Activated naive CD4-positive, alpha-beta T cell treated with anti-CD3 and anti-CD28 coated beads, Interleukin-2, amount 50 U/mL, for 72 hours (primary cell): ENCODE measurements around the gene VRK3. TPM values are rescaled to one million over a fixed set of nuclear protein-coding genes. Genes with fewer than 3 reads are reported as not detected.

Experiments
- ATAC-seq, 2 donors: fragments of 150-1000 bp; cut with Tn5 transposase; 2 replicates each; pipeline ENCODE4 v1.10.0; 2021; ENCODE audit warnings: mild to moderate bottlenecking in 2 of 2, moderate library complexity in 2 of 2
- DNase-seq, 2 donors: peaks; one replicate each; pipeline ENCODE4 v3.0.0; 2021 to 2022; ENCODE audit warnings: low spot score in 2 of 2
- H3K27ac Mint-ChIP-seq, 2 donors: one replicate each; pipeline ENCODE4 v1.8.0; 2022; ENCODE audit warnings: mild to moderate bottlenecking in 2 of 2, mixed read lengths in 2 of 2
- H3K36me3 Mint-ChIP-seq, 2 donors: one replicate each; pipeline ENCODE4 v1.8.0; 2022; ENCODE audit warnings: mixed read lengths in 2 of 2
- H3K9me3 Mint-ChIP-seq, 2 donors: one replicate each; pipeline ENCODE4 v1.8.0; 2022; ENCODE audit warnings: mixed read lengths in 2 of 2
- total RNA-seq, 2 donors: library from RNA; stranded (reverse); gene quantifications; one replicate each; pipeline ENCODE4 v1.2.3, GENCODE V29; 2022

Gene VRK3
- total RNA-seq, 2 donors from 2014 or later = 54.0 to 60.0 TPM

DNA sequence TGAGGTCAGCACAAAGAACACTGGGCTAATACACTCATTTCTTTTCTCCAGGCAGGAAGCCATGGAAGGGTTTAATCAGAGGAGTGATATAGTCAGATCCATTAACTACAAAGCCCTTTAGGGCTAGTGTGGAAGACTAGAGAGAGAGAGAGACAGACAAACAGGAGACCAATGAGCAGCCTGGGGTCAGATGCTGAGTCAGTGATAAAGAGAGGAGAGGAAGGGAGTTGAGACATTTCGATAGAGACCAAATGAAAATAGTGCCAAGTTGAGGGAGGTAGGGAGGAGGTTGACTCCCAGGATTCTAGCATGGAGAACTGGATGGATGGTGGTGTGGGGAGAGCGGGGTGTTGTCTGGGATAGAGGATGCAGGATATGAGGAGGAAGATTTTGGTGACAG, 18.8 kb upstream of the VRK3 start:
- ATAC-seq (no peak), DNase-seq (no peak)
- peaks cover 75 to 98% of the 10 kb centered on the region in 2 donors for H3K36me3 Mint-ChIP-seq
- peak overlapping the region in 1 of 2 donors; percentile 26 for H3K27ac Mint-ChIP-seq
- H3K9me3 Mint-ChIP-seq = peaks cover 25 to 36% of the 10 kb centered on the region in 2 donors

DNA sequence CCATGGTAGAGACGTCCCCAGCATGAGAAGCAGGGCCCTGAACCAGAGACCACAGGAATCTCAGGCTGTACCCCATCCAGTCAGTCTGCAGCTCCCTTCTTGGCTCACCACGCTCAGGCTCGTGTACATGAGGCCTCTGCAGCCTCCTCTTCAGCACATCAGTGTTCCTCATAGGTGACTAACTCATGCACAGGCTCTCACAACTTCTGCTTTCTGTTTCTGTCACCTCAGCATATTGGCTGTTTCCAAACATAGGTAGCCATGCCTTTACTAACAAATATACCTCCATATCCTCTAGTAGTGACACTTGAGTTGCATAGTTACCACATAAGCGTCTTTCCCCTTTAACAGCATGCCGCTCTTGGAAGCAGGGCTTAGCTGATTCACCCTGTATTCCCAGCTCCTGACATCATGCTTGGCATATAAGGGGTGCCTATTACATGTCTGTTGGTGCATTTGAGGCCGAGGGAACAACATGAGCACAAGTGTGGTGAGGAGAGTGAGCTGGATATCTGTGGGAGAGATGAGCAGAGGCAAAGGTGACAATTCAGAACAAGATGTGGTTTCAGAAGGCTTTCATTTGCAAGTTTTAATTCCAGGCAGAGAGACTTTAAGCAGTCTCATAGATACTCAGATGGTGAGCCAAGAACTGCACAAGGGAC, 17.3 kb upstream of the VRK3 start:
- Mint-ChIP-seq H3K27ac (no peak overlapping the region), H3K36me3 (peaks cover 70 to 83% of the 10 kb centered on the region in 2 donors), H3K9me3 (peaks cover 25 to 32% of the 10 kb centered on the region in 2 donors)
- no peak for ATAC-seq
- no peak for DNase-seq

DNA sequence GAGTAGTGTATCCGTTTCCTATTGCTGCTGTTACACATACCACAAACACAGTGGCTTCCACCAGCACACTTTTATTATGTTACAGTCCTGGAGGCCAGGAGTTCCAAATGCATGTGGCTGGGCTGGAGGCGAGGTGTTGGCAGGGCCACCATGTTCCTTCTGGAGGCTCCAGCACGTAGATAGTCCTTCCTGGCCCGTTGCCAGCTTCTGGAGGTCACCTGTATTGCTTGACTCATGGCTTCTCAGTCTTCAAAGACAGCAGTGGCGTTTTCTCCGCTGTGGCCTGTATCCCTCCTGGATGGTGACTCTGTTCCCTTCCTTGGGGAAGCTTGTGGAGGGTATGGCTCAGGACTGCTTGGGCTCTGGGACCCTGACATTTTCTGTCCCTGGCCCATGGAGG, 15.8 kb upstream of the VRK3 start:
- peaks cover 58 to 68% of the 10 kb centered on the region in 2 donors for H3K36me3 Mint-ChIP-seq
- no peak for ATAC-seq
- H3K9me3 Mint-ChIP-seq = peaks cover 25 to 29% of the 10 kb centered on the region in 2 donors
- H3K27ac Mint-ChIP-seq = no peak overlapping the region
- no peak for DNase-seq

DNA sequence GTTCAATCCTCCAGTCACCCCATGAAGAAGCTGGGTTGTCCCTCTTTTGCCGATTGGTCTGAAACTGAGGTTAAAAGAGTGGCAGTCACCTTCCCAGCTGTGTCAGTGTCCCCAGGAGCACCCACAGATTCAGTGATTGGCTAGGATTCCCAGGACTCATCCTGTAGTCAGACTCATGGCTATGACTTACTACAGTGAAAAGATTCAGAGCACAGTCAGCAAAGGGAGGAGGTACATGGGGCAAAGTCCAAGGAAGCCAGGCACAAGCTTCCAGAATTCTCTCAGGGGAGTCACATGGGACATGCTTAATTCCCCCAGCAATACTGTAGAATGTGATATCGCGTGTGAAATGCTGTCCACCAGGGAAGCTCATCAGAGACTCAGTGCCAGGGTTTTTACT, 14.8 kb upstream of the VRK3 start:
- DNase-seq (no peak), ATAC-seq (no peak)
- Mint-ChIP-seq H3K27ac (peak overlapping the region in 1 of 2 donors; percentile 66), H3K9me3 (peaks cover 20 to 21% of the 10 kb centered on the region in 2 donors), H3K36me3 (peaks cover 48 to 67% of the 10 kb centered on the region in 2 donors)

DNA sequence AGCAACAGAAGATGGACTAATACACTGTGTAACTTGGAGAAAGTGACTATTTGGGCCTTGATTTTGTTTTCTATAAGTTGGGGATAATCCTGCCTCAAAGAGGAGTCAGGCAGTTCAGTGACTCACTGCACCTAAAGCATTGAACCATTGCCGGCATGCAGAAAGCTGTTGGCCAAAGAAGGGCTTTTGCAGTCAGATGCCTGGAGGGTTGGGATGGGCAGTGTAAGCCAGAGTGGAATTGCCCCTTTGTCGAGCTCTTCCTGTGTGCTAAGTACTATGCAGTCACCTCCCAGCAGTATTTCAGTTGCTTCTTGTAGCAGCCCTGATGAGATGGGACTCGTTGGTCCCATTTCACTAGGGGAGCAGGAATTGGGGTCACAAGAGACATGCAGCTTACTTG, 11.7 kb upstream of the VRK3 start:
- H3K9me3 Mint-ChIP-seq = no peaks in the 10 kb centered on the region
- peaks cover 35 to 65% of the 10 kb centered on the region in 2 donors for H3K36me3 Mint-ChIP-seq
- no peak overlapping the region for H3K27ac Mint-ChIP-seq
- DNase-seq = no peak
- no peak for ATAC-seq

DNA sequence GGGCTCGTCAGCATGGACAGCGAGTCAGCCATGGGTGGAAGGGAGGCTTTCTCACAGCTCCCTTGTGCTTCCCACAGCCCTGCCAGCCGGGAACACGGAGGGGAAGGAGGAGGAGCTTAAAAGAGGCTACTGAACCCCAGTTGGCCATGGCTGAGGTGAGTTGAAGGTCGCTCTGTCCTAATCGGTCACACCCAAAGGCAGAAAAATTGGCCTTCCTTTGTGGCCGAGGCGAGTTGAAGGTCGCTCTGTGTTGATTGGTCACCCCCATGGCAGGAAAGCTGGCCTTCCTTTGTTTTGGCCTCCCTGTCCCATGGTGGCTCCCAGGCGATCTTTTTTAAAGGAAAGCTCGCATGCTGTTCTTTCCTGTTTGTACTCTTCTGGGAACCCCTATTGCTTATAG, 5.8 kb upstream of the VRK3 start:
- ATAC-seq = no peak
- no peak for DNase-seq
- H3K27ac Mint-ChIP-seq = no peak overlapping the region
- peaks cover 31 to 63% of the 10 kb centered on the region in 2 donors for H3K36me3 Mint-ChIP-seq
- peaks cover 0 to 1% of the 10 kb centered on the region in 2 donors for H3K9me3 Mint-ChIP-seq

DNA sequence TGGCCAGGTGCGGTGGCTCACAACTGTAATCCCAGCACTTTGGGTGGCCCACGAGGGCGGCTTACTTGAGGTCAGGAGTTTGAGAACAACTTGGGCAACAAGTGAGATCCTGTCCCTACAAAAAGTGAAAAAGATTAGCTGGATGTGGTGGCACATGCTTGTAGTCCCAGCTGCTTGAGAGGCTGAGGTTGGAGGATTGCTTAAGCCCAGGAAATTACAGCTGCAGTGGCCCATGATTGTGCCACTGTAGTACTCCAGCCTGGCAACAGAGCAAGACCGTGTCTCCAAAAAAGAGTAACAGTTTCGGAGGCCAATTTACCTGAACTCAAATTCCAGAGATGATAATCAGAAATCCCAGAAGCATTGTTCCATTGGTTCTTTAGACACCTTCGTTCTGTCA, 5.1 kb upstream of the VRK3 start:
- Mint-ChIP-seq H3K36me3 (peaks cover 37 to 59% of the 10 kb centered on the region in 2 donors), H3K9me3 (peaks cover 0 to 4% of the 10 kb centered on the region in 2 donors), H3K27ac (no peak overlapping the region)
- ATAC-seq (no peak), DNase-seq (no peak)

DNA sequence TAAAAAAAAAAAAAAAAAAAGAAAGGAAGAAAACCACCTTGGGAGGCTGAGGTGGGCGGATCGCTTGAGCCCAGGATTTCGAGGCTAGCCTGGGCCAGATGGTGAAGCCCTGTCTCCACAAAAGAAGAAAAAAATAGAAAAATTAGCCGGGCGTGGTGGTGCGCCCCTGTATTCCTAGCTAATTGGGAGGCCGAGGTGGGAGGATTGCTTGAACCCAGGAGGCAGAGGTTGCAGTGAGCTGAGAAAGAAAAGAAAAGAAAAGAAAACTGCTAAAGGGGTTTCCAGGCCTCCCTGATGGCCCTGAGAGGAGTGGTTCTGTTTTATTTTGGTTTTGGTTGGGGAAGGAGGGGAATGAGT, 1.4 kb upstream of the VRK3 start:
- ATAC-seq = no peak
- H3K36me3 Mint-ChIP-seq = peaks cover 24 to 25% of the 10 kb centered on the region in 2 donors
- peak overlapping the region; percentile 99 for H3K27ac Mint-ChIP-seq
- peaks cover 0 to 4% of the 10 kb centered on the region in 2 donors for H3K9me3 Mint-ChIP-seq
- no peak for DNase-seq

DNA sequence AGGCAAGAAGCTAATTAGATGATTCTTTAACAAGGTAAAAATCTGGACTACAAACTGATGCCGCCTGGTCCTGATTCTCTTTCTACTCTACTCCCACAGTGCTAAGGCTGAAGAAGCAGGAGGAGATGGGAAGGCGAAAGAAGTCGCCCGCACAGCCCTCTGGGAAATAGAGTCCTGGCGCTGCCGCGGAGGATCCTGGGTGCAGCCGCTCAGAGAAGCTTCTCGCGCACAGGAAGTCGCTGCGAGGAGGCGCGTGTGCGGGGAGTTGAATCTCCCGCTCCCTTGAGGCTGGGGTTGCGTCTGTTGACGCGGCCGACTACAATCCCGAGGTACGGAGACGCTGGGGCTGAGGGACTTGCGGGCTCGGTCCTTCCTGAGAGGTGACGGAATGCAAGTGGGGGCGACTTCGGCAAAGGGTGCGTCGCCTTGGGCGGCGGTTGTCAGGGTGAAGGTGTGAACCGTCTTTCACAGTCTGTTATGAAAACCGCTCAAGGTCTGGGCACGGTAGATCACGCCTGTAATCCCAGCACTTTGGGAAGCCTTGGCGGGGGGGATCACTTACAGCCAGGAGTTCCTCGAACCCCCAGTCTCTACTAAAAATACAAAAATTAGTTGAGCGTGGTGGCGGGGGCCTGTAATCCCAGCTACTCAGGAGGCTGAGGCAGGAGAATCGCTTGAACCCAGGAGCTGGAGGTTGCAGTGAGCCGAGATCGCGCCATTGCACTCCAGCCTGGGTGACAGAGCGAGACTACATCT, 800 bp upstream of the VRK3 start, which contains the start of gene ZNF473:
ZNF473 (plus strand) TSS at position 212 of the 756 bp plus-strand sequence. CDS start 5,078 bp downstream, outside the sequence.
- peak; percentile 73 to 84 for ATAC-seq

DNA sequence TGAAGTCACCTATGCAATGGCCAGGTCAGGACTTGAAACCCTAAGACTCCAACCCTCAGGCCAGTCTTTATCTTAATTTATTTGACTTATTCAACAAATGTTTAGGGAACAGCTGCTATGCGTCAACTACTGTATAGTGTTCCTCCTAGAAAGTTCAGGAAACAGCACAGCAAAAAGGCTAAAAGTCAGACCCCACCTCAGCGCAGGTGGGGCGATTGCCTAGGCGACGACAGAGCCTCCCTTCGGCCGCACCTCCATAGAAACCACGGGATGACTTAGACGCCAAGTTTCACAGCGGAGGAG, 502 bp downstream of the VRK3 start:
- Mint-ChIP-seq H3K36me3 (peaks cover 20 to 24% of the 10 kb centered on the region in 2 donors), H3K27ac (peak overlapping the region; percentile 99), H3K9me3 (peaks cover 0 to 4% of the 10 kb centered on the region in 2 donors)
- ATAC-seq (no peak), DNase-seq (no peak)

More for the DNA sequence above, 800 bp upstream of the VRK3 start, which contains the start of gene ZNF473:
- Mint-ChIP-seq H3K9me3 (peaks cover 0 to 4% of the 10 kb centered on the region in 2 donors), H3K27ac (peak within 1 kb of the TSS; percentile 99), H3K36me3 (peaks cover 20 to 24% of the 10 kb centered on the region in 2 donors)
- peak; percentile 83 to 90 for DNase-seq

DNA sequence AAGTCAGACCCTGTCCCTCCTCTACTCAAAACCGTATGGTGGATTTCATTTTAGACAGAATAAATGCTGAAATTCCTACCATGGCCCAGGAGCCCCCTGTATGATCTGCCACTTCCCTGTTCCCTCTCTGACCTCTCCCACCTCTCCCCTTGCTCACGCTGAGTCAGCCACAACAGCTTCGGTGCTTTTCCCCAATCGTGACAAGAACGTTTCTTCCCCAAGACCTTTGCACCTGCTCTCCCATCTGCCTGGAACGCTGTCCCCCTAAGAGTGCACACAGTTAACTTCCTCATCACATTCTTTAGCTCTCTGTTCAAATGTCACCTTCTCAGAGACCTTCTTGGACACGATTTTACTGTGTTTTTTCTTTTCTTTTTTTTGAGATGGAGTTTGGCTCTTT, 2.3 kb downstream of the VRK3 start:
- DNase-seq (no peak), ATAC-seq (no peak)
- H3K36me3 Mint-ChIP-seq = peaks cover 20 to 24% of the 10 kb centered on the region in 2 donors
- peaks cover 0 to 4% of the 10 kb centered on the region in 2 donors for H3K9me3 Mint-ChIP-seq
- H3K27ac Mint-ChIP-seq = peak overlapping the region in 1 of 2 donors; percentile 99

DNA sequence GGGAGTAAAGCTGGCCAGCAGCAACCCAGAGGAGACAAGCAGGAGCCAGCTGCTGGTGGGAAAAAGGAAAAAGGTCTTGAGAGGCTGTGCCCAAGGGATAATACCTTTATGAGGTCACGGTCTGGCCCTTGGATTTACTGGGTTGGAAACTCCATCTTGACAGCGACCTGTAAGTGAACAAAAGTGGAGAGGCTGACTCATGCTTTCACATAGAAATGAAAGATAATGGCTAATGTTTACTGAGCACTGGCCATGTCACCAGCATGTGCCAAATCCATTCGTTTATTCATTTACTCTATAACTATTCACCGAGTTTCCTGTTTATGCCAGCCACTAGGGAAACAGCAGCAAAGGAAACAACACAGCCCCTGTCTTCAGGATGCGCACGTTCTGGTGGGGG, 4.7 kb downstream of the VRK3 start:
- Mint-ChIP-seq H3K36me3 (peaks cover 14 to 15% of the 10 kb centered on the region in 2 donors), H3K9me3 (no peaks in the 10 kb centered on the region), H3K27ac (peak overlapping the region; percentile 29 to 71)
- DNase-seq = no peak
- ATAC-seq = no peak

DNA sequence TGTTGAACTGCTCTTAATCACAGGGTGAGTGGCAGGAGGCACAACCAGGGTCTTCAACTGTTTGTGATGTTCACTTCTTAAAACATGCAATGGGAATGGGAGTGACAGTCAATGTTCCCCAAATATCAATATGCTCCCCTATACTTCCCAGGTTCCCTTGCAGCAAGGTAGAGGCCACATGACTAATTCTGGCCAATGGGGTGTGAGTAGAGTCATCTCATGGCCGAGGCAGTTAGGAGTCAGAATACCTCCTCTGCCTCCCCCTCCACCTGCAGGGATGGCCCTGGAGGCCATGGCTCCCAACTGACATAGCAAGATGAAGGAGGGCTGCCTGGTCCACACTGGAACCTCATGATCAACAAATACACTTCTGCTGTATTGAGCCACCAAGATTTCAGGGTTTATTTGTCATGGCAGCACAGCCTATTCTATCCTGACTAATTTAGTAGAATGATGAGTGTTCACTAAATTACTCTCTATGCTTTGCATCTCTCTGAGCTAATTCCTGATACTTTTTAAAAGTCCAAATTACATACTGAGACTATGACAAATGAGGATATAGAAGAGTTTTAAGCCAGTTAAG, 8.9 kb downstream of the VRK3 start:
- no peak for DNase-seq
- peak in 1 of 2 donors; percentile 29 for ATAC-seq
- peak overlapping the region in 1 of 2 donors; percentile 90 for H3K27ac Mint-ChIP-seq
- peaks cover 18 to 27% of the 10 kb centered on the region in 2 donors for H3K36me3 Mint-ChIP-seq
- no peaks in the 10 kb centered on the region for H3K9me3 Mint-ChIP-seq

DNA sequence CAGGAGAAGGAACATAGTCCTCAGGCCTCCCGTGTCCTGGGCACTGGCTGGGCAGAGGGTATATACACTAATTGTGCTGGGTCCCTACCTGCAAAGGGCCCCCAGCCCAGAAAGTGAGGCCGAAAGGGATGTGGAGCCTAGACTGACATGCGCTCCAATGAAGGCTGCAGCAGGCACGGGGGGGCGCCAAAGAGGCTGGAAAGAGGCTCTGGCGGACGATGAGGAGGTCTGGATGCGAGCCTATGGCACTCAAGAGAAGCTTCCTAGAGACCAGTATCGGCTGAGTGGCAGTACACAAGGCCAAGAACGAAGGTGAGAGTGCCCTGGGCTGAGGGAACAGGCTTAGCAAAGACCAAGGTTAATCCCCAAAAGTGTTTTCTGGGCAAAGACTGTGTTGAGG, 16.6 kb downstream of the VRK3 start:
- ATAC-seq (no peak), DNase-seq (no peak)
- Mint-ChIP-seq H3K36me3 (peaks cover 2 to 4% of the 10 kb centered on the region in 2 donors), H3K9me3 (no peaks in the 10 kb centered on the region), H3K27ac (peak overlapping the region in 1 of 2 donors; percentile 3)

DNA sequence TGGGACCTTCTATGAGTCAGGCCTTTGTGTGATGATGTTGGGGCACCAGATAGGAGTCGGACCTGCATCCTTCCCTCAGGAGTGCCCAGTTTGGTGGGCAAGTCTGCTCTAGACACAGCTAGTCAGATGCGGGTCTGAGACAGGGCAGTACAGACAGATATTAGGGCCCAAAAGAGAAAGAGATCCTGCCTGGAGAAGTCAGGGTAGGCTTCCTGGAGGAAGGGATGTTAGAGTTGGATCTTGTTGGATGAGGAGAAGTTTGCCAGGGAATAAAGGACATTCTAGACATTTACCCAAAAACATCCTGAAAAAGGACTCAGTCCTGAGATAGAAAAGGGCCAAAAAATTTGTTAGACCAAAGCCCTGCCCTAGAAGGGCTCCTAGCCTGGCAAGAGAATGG, 17.2 kb downstream of the VRK3 start:
- DNase-seq (no peak), ATAC-seq (no peak)
- Mint-ChIP-seq H3K36me3 (peaks cover 0 to 4% of the 10 kb centered on the region in 2 donors), H3K27ac (peak overlapping the region in 1 of 2 donors; percentile 3), H3K9me3 (no peaks in the 10 kb centered on the region)

DNA sequence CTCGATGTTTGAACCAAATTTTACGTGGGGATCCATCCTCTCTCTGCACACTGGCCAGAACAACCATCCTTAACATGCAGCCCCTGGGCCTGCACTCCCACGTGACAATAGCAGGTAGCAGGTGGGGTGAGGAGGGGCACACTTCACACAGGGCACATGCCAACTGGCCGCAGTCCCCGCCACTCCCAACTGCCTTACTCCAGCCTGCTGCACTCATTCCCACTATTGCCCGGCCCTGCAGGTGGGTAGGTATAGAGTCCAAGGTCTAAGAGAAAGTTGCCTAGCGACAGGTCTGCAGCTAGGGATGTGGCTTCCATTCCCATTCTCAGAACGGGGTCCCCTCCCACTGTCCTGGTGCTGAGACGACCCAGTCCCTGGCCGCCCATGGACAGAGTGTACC, 18.0 kb downstream of the VRK3 start:
- DNase-seq (no peak), ATAC-seq (no peak)

DNA sequence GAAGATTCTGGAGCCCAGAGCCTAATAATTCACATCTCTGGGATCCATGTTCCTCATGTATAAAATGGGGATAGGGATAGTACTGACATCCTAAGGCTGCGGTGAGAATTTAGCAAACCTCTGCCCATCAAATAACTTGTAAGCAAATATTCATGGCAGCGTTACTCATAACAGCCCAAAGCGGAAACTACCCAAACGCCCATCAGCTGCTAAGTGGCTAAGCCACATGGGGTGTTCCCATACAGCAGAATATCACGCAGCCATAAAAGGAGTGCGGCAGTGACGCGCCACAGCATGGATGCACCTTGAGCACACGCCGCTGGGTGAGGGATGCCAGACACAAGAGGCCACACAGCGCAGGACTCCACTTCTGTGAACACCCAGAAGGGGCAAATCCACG, 19.7 kb downstream of the VRK3 start:
- Mint-ChIP-seq H3K27ac (peak overlapping the region in 1 of 2 donors; percentile 79), H3K9me3 (no peaks in the 10 kb centered on the region), H3K36me3 (peaks cover 0 to 4% of the 10 kb centered on the region in 2 donors)
- ATAC-seq (peak in 1 of 2 donors; percentile 13), DNase-seq (no peak)

More for the DNA sequence above, 18.0 kb downstream of the VRK3 start:
- Mint-ChIP-seq H3K9me3 (no peaks in the 10 kb centered on the region), H3K27ac (no peak overlapping the region), H3K36me3 (peaks cover 0 to 4% of the 10 kb centered on the region in 2 donors)
